PFSK-1 (cell line): Measurements from ENCODE around the gene LRRC14B.

ENCODE experiments used
- POLR2AphosphoS5 ChIP-seq: IDR thresholded peaks from 2 replicates; pipeline ENCODE4 v1.6.1; 2012; ENCODE audit warnings: low read depth, mild to moderate bottlenecking, control low read depth, low read length, moderate library complexity
- REST ChIP-seq, 2 experiments: IDR thresholded peaks; 2 replicates each; pipeline versions ENCODE4 v1.6.1 to v1.8.0; 2011 to 2012; ENCODE audit warnings: low read depth in 2 of 2, low read length in 2 of 2, control low read depth in 1 of 2, inconsistent platforms in 1 of 2, mild to moderate bottlenecking in 1 of 2, moderate library complexity in 1 of 2; ENCODE audit not compliant: insufficient read depth in 1 of 2
- TAF1 ChIP-seq: IDR thresholded peaks from 2 replicates; pipeline ENCODE4 v1.6.1; 2012; ENCODE audit warnings: low read length, control low read depth, borderline replicate concordance; ENCODE audit not compliant: insufficient read depth

GRCh38 chr5:188488-189481 lies 2.5 kb upstream of the LRRC14B start:
- TF ChIP-seq POLR2AphosphoS5 = no peak
- no peak for TF ChIP-seq REST (IDR thresholded peaks at IDR 0.05; ENCODE audit: insufficient read depth in 1 of 2, low read depth in 2 of 2, low read length in 2 of 2)
- no peak for TF ChIP-seq TAF1
